Mucosa of descending colon (tissue), 3 donors: ENCODE measurements around the gene FDXR. TPM values are rescaled to one million over a fixed set of nuclear protein-coding genes. Genes with fewer than 3 reads are reported as not detected.
"Not testable (repeated sequence)": the region's sequence is repeated elsewhere in the genome, so short reads cannot be mapped to it uniquely, and the experiment has no call there.

ENCODE experiments used
- ATAC-seq: fragments of 200-7000 bp; cut with Tn5 transposase; one replicate; pipeline ENCODE4 v1.9.1; 2020; ENCODE audit warnings: mild to moderate bottlenecking, moderate library complexity
- DNase-seq, 3 donors: peaks; one replicate each; pipeline ENCODE4 v3.0.0-alpha.2; 2020
- H3K36me3 ChIP-seq: fragments of 200-600 bp; one replicate; pipeline ENCODE4 v1.8.0; 2021; ENCODE audit warnings: low read depth, mild to moderate bottlenecking
- H3K4me1 ChIP-seq: fragments of 200-600 bp; one replicate; pipeline ENCODE4 v1.8.0; 2021; ENCODE audit warnings: low read depth, mild to moderate bottlenecking
- H3K4me3 ChIP-seq: fragments of 200-600 bp; one replicate; pipeline ENCODE4 v1.8.0; 2021; ENCODE audit warnings: mild to moderate bottlenecking
- H3K9me3 ChIP-seq: fragments of 200-600 bp; one replicate; pipeline ENCODE4 v1.8.0; 2021; ENCODE audit warnings: mild to moderate bottlenecking
- CTCF ChIP-seq: fragments of 200-600 bp; IDR thresholded peaks from one replicate; pipeline ENCODE4 v1.8.0; 2022; ENCODE audit warnings: antibody characterized with exemption, mild to moderate bottlenecking
- intact Hi-C, 2 donors: fragments of 100-400 bp; cut with DNase I in 1 of 2; cut with micrococcal nuclease in 1 of 2; formaldehyde crosslinking; loops; one replicate each; pipeline versions ENCODE4 v1.11.0 to v1.11.1; 2022; cut with DNase I, micrococcal nuclease
- total RNA-seq, 3 donors: library from RNA; stranded (reverse); fragmentation: NEBNext Ultra II Directional in 2 of 3; extraction: Animal tissue kit (Norgen Biotek cat#: 25700) in 2 of 3; gene quantifications; one replicate each; pipeline versions ENCODE4 v1.2.1 to v1.2.4, GENCODE V29; 2021 to 2023
- donor health status: DM: no; HTN: no; CAD: no; lungs with moderate emphysema.
- donor health status: DM: no; HTN: no; CAD: no.
- donor health status: DM: no; HTN: yes; CAD: no.

FDXR gene
- total RNA-seq, 3 donors from 2014 or later: 10.6 to 14.8 (median 12.0) TPM

DNA sequence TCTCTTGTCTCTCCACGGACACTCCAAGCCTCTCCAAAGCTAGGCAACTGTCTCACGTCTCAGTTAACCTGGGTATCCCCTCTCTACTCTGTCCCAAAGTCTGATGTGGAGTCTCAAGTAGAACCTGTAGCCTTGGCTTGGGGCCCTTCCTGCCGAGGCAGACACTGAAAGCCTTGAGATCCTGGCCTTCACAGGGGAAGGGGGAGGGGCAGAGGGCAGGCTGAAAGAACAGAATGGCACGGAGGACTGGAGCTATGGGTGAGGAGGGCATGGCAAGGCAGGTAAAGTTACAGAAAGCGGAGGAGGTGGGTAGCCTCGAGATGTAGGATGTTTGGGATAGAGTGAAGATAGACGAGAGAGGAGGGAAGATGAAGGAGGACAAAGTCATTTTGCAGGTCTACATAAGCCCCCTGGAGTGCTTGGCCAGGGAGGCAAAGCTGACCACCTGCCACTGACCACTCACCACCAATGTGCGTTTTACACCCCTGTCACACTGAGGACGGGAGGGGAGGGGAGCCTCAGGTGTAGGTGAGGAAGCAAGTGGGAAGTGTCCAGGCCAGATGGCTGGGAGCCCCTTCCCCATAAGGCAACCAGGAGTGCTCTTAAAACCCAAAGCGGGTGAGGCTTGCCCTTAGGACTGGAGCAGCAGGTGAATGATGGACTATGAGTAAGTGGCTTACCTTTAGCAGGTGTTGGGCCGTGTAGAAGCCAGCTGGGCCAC, 1.3 kb downstream of the FDXR start:
- no peak overlapping the region for H3K4me3 ChIP-seq
- intact Hi-C loops: no loop called here

DNA sequence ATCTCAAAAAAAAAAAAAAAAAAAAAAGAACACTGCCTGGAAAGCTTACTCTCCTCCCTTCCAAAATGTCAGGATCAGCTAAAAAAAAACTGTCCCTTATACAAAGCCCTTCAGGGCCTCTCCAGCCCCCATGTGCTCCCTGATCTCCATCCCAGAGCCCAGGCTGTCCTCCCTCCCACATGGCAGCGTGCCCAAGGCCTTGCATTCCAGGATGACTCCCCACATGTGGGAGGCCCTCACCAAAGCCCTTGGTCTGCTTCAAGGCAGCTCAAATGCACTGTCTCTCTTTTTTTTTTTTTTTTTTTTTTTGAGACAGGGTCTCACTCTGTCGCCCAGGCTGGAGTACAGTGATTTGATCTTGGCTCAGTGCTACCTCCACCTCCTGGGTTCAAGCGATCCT, 2.3 kb downstream of the FDXR start:
- no peak for ATAC-seq
- no peaks in the 10 kb centered on the region for H3K36me3 ChIP-seq
- no peak overlapping the region for H3K4me3 ChIP-seq
- TF ChIP-seq CTCF: no peak
- intact Hi-C loops: no loop called here
- H3K4me1 ChIP-seq: peaks cover 9% of the 10 kb centered on the region
- no peaks in the 10 kb centered on the region for H3K9me3 ChIP-seq
- DNase-seq: peak in 1 of 3 donors; percentile 57

More for the DNA sequence above, 1.3 kb downstream of the FDXR start:
- no peaks in the 10 kb centered on the region for H3K36me3 ChIP-seq
- H3K9me3 ChIP-seq: no peaks in the 10 kb centered on the region
- TF ChIP-seq CTCF: no peak
- DNase-seq (peak in 1 of 3 donors; percentile 50), ATAC-seq (no peak)
- H3K4me1 ChIP-seq: peaks cover 9% of the 10 kb centered on the region

- H3K4me3 ChIP-seq, intact Hi-C loops, H3K9me3 ChIP-seq, H3K36me3 ChIP-seq, ATAC-seq, H3K4me1 ChIP-seq: not testable (repeated sequence)
- peak in 1 of 3 donors; percentile 49 for DNase-seq
Measured at GRCh38 chr17:74870028-74870427, 2.8 kb downstream of the FDXR start.

GRCh38 chr17:74868908-74869255, 3.9 kb downstream of the FDXR start:
- Histone ChIP-seq H3K9me3 (no peaks in the 10 kb centered on the region), H3K4me1 (peaks cover 9% of the 10 kb centered on the region), H3K36me3 (no peaks in the 10 kb centered on the region), H3K4me3 (no peak overlapping the region)
- DNase-seq (no peak), ATAC-seq (no peak)
- intact Hi-C loops: no loop called here
- TF ChIP-seq CTCF: no peak

DNA sequence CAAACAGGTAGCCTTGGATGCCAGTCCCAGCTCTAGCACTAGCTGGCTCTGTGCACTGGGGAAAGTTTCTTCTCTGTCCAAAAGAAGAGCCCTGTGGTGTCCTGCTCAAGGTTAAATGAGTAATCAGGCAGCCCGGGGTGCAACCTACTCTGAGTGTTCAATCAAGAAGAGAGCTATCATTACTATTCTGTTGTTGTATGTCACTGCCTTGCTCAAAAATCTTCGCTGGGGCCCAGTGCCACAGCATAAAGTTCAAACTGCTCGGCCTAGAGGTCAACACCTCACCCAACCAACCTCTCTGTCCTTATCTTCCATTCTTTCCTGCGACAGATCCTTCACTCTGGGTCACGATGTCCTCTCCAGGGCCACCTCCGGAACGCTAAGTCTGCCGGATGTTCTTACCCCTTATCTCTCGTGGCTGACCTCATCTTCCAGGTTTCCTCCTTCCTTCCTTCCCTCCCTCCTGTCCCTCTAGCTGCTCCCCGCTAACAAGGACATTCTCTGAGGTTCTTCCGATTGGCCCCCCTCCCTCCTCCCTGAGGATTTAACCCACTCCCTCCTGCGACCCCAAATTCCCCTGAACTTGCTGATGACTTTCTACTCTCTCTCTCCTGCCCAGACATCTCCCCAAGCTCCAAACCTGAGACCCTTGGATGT, 4.4 kb downstream of the FDXR start:
- Histone ChIP-seq H3K4me3 (no peak overlapping the region), H3K4me1 (peaks cover 9% of the 10 kb centered on the region), H3K9me3 (no peaks in the 10 kb centered on the region), H3K36me3 (no peaks in the 10 kb centered on the region)
- no peak for DNase-seq
- no peak for TF ChIP-seq CTCF
- ATAC-seq: no peak
- intact Hi-C loops: no loop called here

GRCh38 chr17:74866198-74866835, 6.5 kb downstream of the FDXR start:
- no peak overlapping the region for H3K4me3 ChIP-seq
- ATAC-seq: no peak
- no peak for TF ChIP-seq CTCF
- H3K4me1 ChIP-seq: peaks cover 6% of the 10 kb centered on the region
- no peaks in the 10 kb centered on the region for H3K9me3 ChIP-seq
- intact Hi-C loops: no loop called here
- DNase-seq: peak in 1 of 3 donors; percentile 28
- no peaks in the 10 kb centered on the region for H3K36me3 ChIP-seq
